ENCODE data around the gene CYP2U1. TPM values are rescaled to one million over a fixed set of nuclear protein-coding genes. Genes with fewer than 3 reads are reported as not detected.

The CYP2U1 gene
- polyA plus RNA-seq, 3 donors from 2014 or later, result 4.0 to 4.9 (median 4.9) TPM

DNA sequence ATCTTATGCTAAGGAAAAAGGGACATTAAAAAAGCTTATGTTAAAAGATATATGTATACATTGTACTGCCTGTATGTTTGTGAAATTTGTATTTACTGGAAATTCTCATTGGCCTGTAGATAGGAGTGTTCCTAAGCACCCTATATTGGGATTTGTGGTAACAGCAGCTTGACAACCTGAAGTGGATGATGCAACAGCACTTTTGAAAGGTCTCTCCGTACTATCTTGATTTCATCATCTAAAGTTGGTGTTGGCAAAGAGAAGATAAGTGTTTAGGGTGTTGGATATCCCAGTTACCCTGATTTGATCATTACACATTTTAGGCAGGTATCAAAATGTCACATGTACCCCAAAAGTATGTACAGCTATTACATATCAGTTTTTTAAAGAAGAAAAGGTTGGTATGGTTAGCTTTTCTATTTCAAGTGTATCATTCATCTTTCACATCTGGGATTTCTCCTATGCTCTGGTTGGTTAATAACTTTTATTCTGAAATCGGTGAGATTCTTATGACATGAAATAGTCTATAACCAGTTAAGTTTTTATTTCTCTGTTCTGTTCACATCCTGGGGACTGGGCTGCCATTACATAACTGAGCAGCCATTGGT lies 68.7 kb downstream of the CYP2U1 start:
- no peaks in the 10 kb centered on the region for H3K27me3 Mint-ChIP-seq (ENCODE audit: low read depth in 3 of 3)
- H3K4me3 Mint-ChIP-seq, result no peak overlapping the region
- H3K9me3 Mint-ChIP-seq, result no peaks in the 10 kb centered on the region
- peaks cover 20 to 46% of the 10 kb centered on the region in 2 donors for H3K4me1 Mint-ChIP-seq
- DNase-seq, result no peak
- no peak overlapping the region for H3K27ac Mint-ChIP-seq
- H3K36me3 Mint-ChIP-seq, result peaks cover 4 to 18% (median 8%) of the 10 kb centered on the region in 3 donors

DNA sequence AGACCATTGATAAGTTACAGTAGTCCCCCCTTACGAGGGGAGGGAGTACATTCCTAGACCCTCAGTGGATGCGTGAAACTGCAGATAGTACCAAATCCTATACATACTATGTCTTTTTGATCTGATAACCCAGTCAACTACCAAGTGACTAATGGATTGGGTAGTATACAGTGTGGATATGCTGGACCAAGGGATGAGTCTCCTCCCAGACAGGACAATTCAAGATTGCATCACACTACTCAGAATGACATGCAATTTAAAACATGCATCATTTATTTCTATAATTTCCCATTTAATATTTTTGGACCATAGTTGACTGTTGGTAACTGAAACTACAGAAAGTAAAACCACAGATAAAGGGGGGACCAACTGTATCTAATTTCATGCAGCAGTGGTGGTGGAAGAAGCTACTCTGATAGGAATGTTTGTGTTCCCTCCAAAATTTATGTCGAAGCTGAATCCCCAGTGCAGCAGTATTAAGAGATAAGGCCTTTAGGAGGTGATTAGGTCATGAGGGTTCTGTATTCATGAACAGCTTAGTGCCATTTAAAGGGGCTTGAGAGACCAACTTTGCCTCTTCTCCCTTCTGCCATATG lies 70.3 kb downstream of the CYP2U1 start:
- no peak for DNase-seq
- Mint-ChIP-seq H3K27ac (no peak overlapping the region), H3K9me3 (no peaks in the 10 kb centered on the region), H3K36me3 (peaks cover 4 to 18% (median 8%) of the 10 kb centered on the region in 3 donors), H3K4me1 (peaks cover 20 to 32% of the 10 kb centered on the region in 2 donors), H3K27me3 (ENCODE audit: low read depth in 3 of 3) (no peaks in the 10 kb centered on the region), H3K4me3 (no peak overlapping the region)

Other genes with a start within 250 kb of the CYP2U1 start
- gene PAPSS1, start 211.3 kb upstream of the CYP2U1 start, polyA plus RNA-seq, result 10 to 100 TPM; 24.1 to 61.9 (median 29.9) TPM
- gene SGMS2, start 106.6 kb upstream of the CYP2U1 start, polyA plus RNA-seq, result under 1 TPM in 1 of 3 donors, not detected in 2; 0.56 TPM
- gene HADH, start 58.3 kb downstream of the CYP2U1 start, polyA plus RNA-seq, result 10 to 100 TPM; 33.0 to 42.8 (median 38.1) TPM
- gene LEF1, start 237.4 kb downstream of the CYP2U1 start, polyA plus RNA-seq, result 10 to 100 TPM; 16.7 to 29.7 (median 28.7) TPM